ENCODE measurements around the gene CYBA.

CYBA gene

DNA sequence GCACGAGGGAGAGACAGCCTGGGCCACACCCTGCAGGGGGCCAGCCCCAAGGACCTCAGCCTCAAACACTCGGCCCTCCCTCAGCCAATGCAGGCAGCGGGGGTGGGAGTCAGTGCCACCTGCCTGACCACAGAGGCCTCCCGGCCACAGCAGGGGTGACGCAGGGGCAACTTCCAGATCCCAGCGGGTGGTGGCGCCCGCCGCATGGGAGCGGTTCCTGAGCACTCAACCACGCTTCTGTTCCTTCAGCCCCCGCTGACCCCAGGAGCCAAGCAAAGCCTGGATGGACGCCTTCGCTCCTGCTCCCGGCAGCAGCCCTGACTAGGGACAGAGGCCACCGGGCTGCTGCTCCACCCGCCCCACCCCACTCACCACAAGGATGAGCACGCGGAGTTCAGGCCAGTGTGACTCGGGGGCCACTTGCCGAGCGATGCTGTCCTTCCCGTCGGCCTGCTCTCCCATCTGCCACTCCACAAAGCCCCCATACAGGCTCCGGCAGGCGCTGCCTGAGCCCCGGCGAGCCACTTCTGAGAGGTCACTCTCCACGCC lies 5.0 kb upstream of the CYBA start:
- H3K4me1 ChIP-seq = peaks cover 60 to 95% (median 86%) of the 10 kb centered on the region in 10 experiments
- H3K27ac ChIP-seq = peak overlapping the region in 6 of 11 experiments; percentile 7 to 73 (median 58); a peak in 7 of 22 replicates
- no peak overlapping the region for H3K4me3 ChIP-seq
- no peak for TF ChIP-seq Cebpa-rat (IDR thresholded peaks at IDR 0.05)
- H3K9me3 ChIP-seq (replicated peaks in 1 of 11) = no peaks in the 10 kb centered on the region
- H3K27me3 ChIP-seq = no peaks in the 10 kb centered on the region
- peak overlapping the region in 7 of 11 experiments; percentile 31 to 71 (median 54); a peak in 11 of 22 replicates for H3K9ac ChIP-seq
- peaks cover 11 to 52% (median 18%) of the 10 kb centered on the region in 11 experiments; a peak in 19 of 22 replicates for H3K36me3 ChIP-seq
- peak overlapping the region; percentile 80 to 100 (median 85) for H3K4me2 ChIP-seq
- peaks cover 0 to 52% (median 6%) of the 10 kb centered on the region in 11 experiments; a peak in 9 of 22 replicates for H4K20me1 ChIP-seq

DNA sequence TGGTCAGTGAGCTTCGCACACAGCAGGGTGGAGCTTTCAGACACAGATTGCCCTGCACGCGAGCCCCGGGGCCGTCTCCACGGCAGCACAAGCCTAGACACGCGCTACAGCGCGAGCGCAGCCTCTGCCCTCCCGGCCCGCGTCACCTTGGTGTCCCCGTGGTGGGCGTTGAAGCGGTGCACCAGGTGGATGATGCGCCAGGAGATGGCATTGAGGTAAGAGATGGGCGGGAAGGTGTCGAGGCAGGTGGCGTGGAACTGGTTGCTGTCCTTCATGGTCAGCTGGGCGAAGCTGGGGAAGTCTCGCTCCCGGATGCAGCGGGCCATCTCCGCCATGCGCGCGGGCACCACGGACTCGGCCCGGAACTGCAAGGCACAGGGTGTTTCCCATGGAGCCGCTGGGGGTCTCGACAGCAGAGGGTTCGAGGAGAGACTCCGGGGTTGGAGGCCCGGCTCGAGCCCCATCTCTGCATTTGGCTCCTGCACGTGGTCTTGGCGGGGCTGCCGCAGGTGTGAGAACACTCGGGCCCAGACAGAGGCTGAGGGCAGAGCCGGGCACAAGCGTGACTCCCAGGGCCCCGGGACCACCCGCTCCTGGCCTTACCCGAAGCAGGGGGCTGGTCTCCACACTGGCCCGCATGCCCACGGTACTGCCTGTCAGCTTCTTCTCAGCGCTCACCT lies 4.3 kb upstream of the CYBA start:
- Histone ChIP-seq H3K4me1 (peaks cover 54 to 88% (median 82%) of the 10 kb centered on the region in 10 experiments), H3K27me3 (no peaks in the 10 kb centered on the region), H3K27ac (peak overlapping the region in 2 of 11 experiments; percentile 10 to 97; a peak in 1 of 22 replicates), H4K20me1 (peaks cover 3 to 51% (median 12%) of the 10 kb centered on the region in 11 experiments; a peak in 19 of 22 replicates), H3K4me2 (peak overlapping the region; percentile 80 to 100 (median 85)), H3K9ac (peak overlapping the region in 4 of 11 experiments; percentile 54 to 71 (median 66); a peak in 4 of 22 replicates), H3K4me3 (no peak overlapping the region), H3K9me3 (replicated peaks in 1 of 11) (no peaks in the 10 kb centered on the region), H3K36me3 (peaks cover 11 to 51% (median 18%) of the 10 kb centered on the region in 11 experiments; a peak in 19 of 22 replicates)
- no peak for TF ChIP-seq Cebpa-rat (IDR thresholded peaks at IDR 0.05)

DNA sequence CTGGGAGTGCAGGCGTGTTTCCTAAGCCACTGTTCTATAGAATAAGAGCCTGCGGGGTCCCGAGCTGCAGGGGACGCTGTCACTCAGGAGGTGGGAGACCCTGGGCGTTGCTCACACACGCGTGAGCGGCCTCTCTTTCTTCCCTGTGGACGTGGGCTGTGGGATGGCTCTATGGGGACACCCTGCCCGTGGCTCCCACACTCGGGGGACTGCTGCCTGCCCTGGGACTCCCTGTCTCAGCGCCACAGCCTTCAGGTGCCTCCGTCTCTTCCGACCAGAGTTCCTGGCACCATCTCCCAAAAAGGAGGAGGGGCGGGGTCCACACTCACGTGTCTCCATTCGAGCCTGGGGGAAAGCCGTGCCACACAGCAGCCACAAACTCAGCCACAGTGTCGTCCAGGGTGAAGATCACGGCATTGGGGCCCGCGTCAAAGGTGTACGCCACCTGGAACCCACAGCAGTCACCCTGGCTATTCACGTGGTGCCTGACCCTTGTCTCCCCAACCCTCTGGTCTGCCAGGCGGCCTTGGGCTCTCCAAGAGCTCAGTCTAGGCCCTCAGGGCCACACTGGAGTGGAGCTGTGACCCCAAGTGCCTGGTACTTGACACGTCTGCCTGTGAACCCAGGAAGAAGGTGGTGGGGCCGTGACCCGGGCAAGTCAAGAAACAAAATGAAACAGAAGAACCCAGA lies 3.7 kb upstream of the CYBA start:
- H3K27me3 ChIP-seq = no peaks in the 10 kb centered on the region
- no peaks in the 10 kb centered on the region for H3K9me3 ChIP-seq (replicated peaks in 1 of 11)
- H3K4me2 ChIP-seq = peak overlapping the region in 9 of 11 experiments; percentile 3 to 100 (median 90); a peak in 11 of 22 replicates
- H3K9ac ChIP-seq = peak overlapping the region in 1 of 11 experiments; percentile 37; a peak in 2 of 22 replicates
- no peak overlapping the region for H3K4me3 ChIP-seq
- H4K20me1 ChIP-seq = peaks cover 10 to 54% (median 18%) of the 10 kb centered on the region in 11 experiments
- TF ChIP-seq Cebpa-rat (IDR thresholded peaks at IDR 0.05) = no peak
- H3K36me3 ChIP-seq = peaks cover 11 to 55% (median 21%) of the 10 kb centered on the region in 11 experiments; a peak in 21 of 22 replicates
- peak overlapping the region in 1 of 11 experiments; percentile 97; a peak in 1 of 22 replicates for H3K27ac ChIP-seq
- peaks cover 51 to 90% (median 80%) of the 10 kb centered on the region in 10 experiments for H3K4me1 ChIP-seq

GRCh38 chr16:88653596-88654362 lies 2.9 kb upstream of the CYBA start:
- peaks cover 11 to 63% (median 26%) of the 10 kb centered on the region in 11 experiments; a peak in 21 of 22 replicates for H3K36me3 ChIP-seq
- H3K4me3 ChIP-seq = no peak overlapping the region
- H3K4me2 ChIP-seq = peak overlapping the region in 9 of 11 experiments; percentile 15 to 100 (median 99); a peak in 11 of 22 replicates
- no peaks in the 10 kb centered on the region for H3K27me3 ChIP-seq
- peak overlapping the region in 2 of 11 experiments; percentile 96 to 97; a peak in 3 of 22 replicates for H3K9ac ChIP-seq
- peak overlapping the region in 3 of 11 experiments; percentile 97 to 99 (median 97); a peak in 2 of 22 replicates for H3K27ac ChIP-seq
- H3K4me1 ChIP-seq = peaks cover 58 to 90% (median 82%) of the 10 kb centered on the region in 10 experiments
- H3K9me3 ChIP-seq (replicated peaks in 1 of 11) = no peaks in the 10 kb centered on the region
- no peak for TF ChIP-seq Cebpa-rat (IDR thresholded peaks at IDR 0.05)
- peaks cover 17 to 54% (median 20%) of the 10 kb centered on the region in 11 experiments for H4K20me1 ChIP-seq

- H3K4me2 ChIP-seq = peak overlapping the region in 10 of 11 experiments; percentile 88 to 100 (median 100); a peak in 18 of 22 replicates
- H3K27me3 ChIP-seq = no peaks in the 10 kb centered on the region
- peak overlapping the region in 6 of 11 experiments; percentile 97 to 99 (median 98); a peak in 9 of 22 replicates for H3K27ac ChIP-seq
- peaks cover 11 to 63% (median 28%) of the 10 kb centered on the region in 11 experiments; a peak in 21 of 22 replicates for H3K36me3 ChIP-seq
- H3K9ac ChIP-seq = peak overlapping the region in 3 of 11 experiments; percentile 96 to 98 (median 97); a peak in 4 of 22 replicates
- peaks cover 62 to 92% (median 85%) of the 10 kb centered on the region in 10 experiments for H3K4me1 ChIP-seq
- H3K4me3 ChIP-seq = no peak overlapping the region
- peaks cover 24 to 57% (median 27%) of the 10 kb centered on the region in 11 experiments for H4K20me1 ChIP-seq
- TF ChIP-seq Cebpa-rat (IDR thresholded peaks at IDR 0.05) = no peak
- no peaks in the 10 kb centered on the region for H3K9me3 ChIP-seq (replicated peaks in 1 of 11)
These were observed 2.2 kb upstream of the CYBA start for GRCh38 chr16:88653101-88653500.

GRCh38 chr16:88652762-88653063 lies 1.9 kb upstream of the CYBA start:
- Histone ChIP-seq H3K9ac (peak overlapping the region in 9 of 11 experiments; percentile 87 to 99 (median 96); a peak in 13 of 22 replicates), H3K27ac (peak overlapping the region in 9 of 11 experiments; percentile 88 to 99 (median 97); a peak in 16 of 22 replicates), H4K20me1 (peaks cover 27 to 57% (median 31%) of the 10 kb centered on the region in 11 experiments), H3K9me3 (replicated peaks in 1 of 11) (no peaks in the 10 kb centered on the region), H3K4me1 (peaks cover 62 to 92% (median 85%) of the 10 kb centered on the region in 10 experiments), H3K4me3 (peak overlapping the region in 1 of 10 experiments; percentile 94; a peak in 1 of 20 replicates), H3K4me2 (peak overlapping the region; percentile 88 to 100 (median 99); a peak in 21 of 22 replicates), H3K27me3 (no peaks in the 10 kb centered on the region), H3K36me3 (peaks cover 11 to 65% (median 28%) of the 10 kb centered on the region in 11 experiments; a peak in 21 of 22 replicates)
- no peak for TF ChIP-seq Cebpa-rat (IDR thresholded peaks at IDR 0.05)

GRCh38 chr16:88651989-88652761 lies 1.3 kb upstream of the CYBA start:
- Histone ChIP-seq H3K27ac (peak overlapping the region; percentile 60 to 99 (median 97)), H3K4me1 (peaks cover 62 to 92% (median 85%) of the 10 kb centered on the region in 10 experiments), H4K20me1 (peaks cover 32 to 57% (median 36%) of the 10 kb centered on the region in 11 experiments), H3K9me3 (replicated peaks in 1 of 11) (no peaks in the 10 kb centered on the region), H3K36me3 (peaks cover 11 to 70% (median 31%) of the 10 kb centered on the region in 11 experiments; a peak in 21 of 22 replicates), H3K4me3 (peak overlapping the region in 9 of 10 experiments; percentile 83 to 99 (median 94); a peak in 17 of 20 replicates), H3K4me2 (peak overlapping the region; percentile 88 to 100 (median 99)), H3K9ac (peak overlapping the region; percentile 70 to 99 (median 96); a peak in 21 of 22 replicates), H3K27me3 (no peaks in the 10 kb centered on the region)
- no peak for TF ChIP-seq Cebpa-rat (IDR thresholded peaks at IDR 0.05)

Data from BLaER1 treated with 17β-estradiol and CSF1 and Interleukin-3, amounts not matched to agents 10 nM and 100 nM (cell line).